Neuronal stem cell (in vitro differentiated cells): ENCODE results near the gene ANGPTL4.
"Not testable (repeated sequence)": the region's sequence is repeated elsewhere in the genome, so short reads cannot be mapped to it uniquely, and the experiment has no call there.

Source experiments
- DNase-seq: peaks from one replicate; pipeline ENCODE4 v3.0.0-alpha.2; 2013; ENCODE audit warnings: low spot score
- H2AFZ ChIP-seq: one replicate; pipeline ENCODE4 v1.6.1; 2013; ENCODE audit warnings: mild to moderate bottlenecking, low read length, inconsistent platforms
- H2AK5ac ChIP-seq: 2 replicates; pipeline ENCODE4 v1.6.1; 2013; ENCODE audit warnings: low read depth, mild to moderate bottlenecking, inconsistent platforms, low read length, moderate library complexity, mixed read lengths
- H2BK120ac ChIP-seq: 2 replicates; pipeline ENCODE4 v1.6.1; 2013; ENCODE audit warnings: low read depth, mild to moderate bottlenecking, inconsistent platforms, low read length, moderate library complexity, mixed read lengths
- H2BK12ac ChIP-seq: one replicate; pipeline ENCODE4 v1.6.1; 2013; ENCODE audit warnings: low read length, inconsistent platforms
- H2BK15ac ChIP-seq: 2 replicates; pipeline ENCODE4 v1.6.1; 2013; ENCODE audit warnings: mild to moderate bottlenecking, low read length, inconsistent platforms, mixed read lengths
- H2BK5ac ChIP-seq: one replicate; pipeline ENCODE4 v1.6.1; 2013; ENCODE audit warnings: inconsistent platforms, mild to moderate bottlenecking, low read length, moderate library complexity
- H3K14ac ChIP-seq: one replicate; pipeline ENCODE4 v1.6.1; 2013; ENCODE audit warnings: low read length, inconsistent platforms
- H3K18ac ChIP-seq: 2 replicates; pipeline ENCODE4 v1.6.1; 2013; ENCODE audit warnings: low read length, inconsistent platforms
- H3K23ac ChIP-seq: 2 replicates; pipeline ENCODE4 v1.6.1; 2013; ENCODE audit warnings: low read depth, mild to moderate bottlenecking, mixed read lengths, low read length, inconsistent platforms; ENCODE audit not compliant: poor library complexity
- H3K27ac ChIP-seq: replicated peaks from 3 replicates; pipeline ENCODE4 v1.5.1; 2013; ENCODE audit warnings: low read length, inconsistent platforms
- H3K27me3 ChIP-seq, 3 experiments: 2 replicates each; pipeline ENCODE4 v1.6.1; 2013; ENCODE audit warnings: low read length in 3 of 3, mild to moderate bottlenecking in 2 of 3, inconsistent platforms in 1 of 3, low read depth in 1 of 3, mixed read lengths in 1 of 3, moderate library complexity in 1 of 3; ENCODE audit not compliant: control insufficient read depth in 3 of 3, insufficient read depth in 3 of 3
- H3K36me3 ChIP-seq, 2 donors: replicated peaks in 1 of 2; 2 replicates each; pipeline ENCODE4 v1.6.1; 2013; ENCODE audit warnings: low read length in 2 of 2; ENCODE audit not compliant: control insufficient read depth in 2 of 2, insufficient read depth in 2 of 2
- H3K4ac ChIP-seq: 2 replicates; pipeline ENCODE4 v1.6.1; 2013; ENCODE audit warnings: inconsistent platforms, mild to moderate bottlenecking, low read length, moderate library complexity
- H3K4me1 ChIP-seq, 2 donors: 1 replicate in 1 of 2; 2 replicates in 1 of 2; pipeline ENCODE4 v1.6.1; 2013; ENCODE audit warnings: low read length in 2 of 2, low read depth in 1 of 2; ENCODE audit not compliant: control insufficient read depth in 2 of 2, insufficient read depth in 1 of 2
- H3K4me2 ChIP-seq: one replicate; pipeline ENCODE4 v1.6.1; 2013; ENCODE audit warnings: mild to moderate bottlenecking, low read length, inconsistent platforms; ENCODE audit not compliant: insufficient read depth, poor library complexity, severe bottlenecking
- H3K4me3 ChIP-seq, 2 donors: 2 replicates each; pipeline ENCODE4 v1.5.1; 2013; ENCODE audit warnings: low read length in 2 of 2, mild to moderate bottlenecking in 2 of 2, inconsistent platforms in 1 of 2, moderate library complexity in 1 of 2
- H3K79me1 ChIP-seq: one replicate; pipeline ENCODE4 v1.6.1; 2013; ENCODE audit warnings: low read depth, mild to moderate bottlenecking, inconsistent platforms, low read length, moderate library complexity
- H3K9ac ChIP-seq: one replicate; pipeline ENCODE4 v1.6.1; 2013; ENCODE audit warnings: mild to moderate bottlenecking, low read depth, low read length, inconsistent platforms; ENCODE audit not compliant: poor library complexity
- H3K9me3 ChIP-seq, 2 donors: replicated peaks in 1 of 2; 2 replicates each; pipeline versions ENCODE3 to v1.6.1; 2013; ENCODE audit warnings: low read length in 2 of 2, mild to moderate bottlenecking in 2 of 2, inconsistent platforms in 1 of 2, low read depth in 1 of 2, mixed read lengths in 1 of 2, moderate library complexity in 1 of 2; ENCODE audit not compliant: control insufficient read depth in 2 of 2, insufficient read depth in 1 of 2
- H4K8ac ChIP-seq: one replicate; pipeline ENCODE4 v1.6.1; 2013; ENCODE audit warnings: low read depth, mild to moderate bottlenecking, inconsistent platforms, low read length, moderate library complexity
- H4K91ac ChIP-seq: one replicate; pipeline ENCODE4 v1.6.1; 2013; ENCODE audit warnings: low read length, low read depth, mild to moderate bottlenecking, inconsistent platforms; ENCODE audit not compliant: poor library complexity
- WGBS, 2 donors: extraction: QIAGEN DNeasy Blood & Tissue Kit; methylation state at CpG; one replicate each; pipeline ENCODE4 v1.1.7; 2013; ENCODE audit warnings: missing lambda C conversion rate in 2 of 2, mixed read lengths in 1 of 2; ENCODE audit not compliant: insufficient read length in 2 of 2, insufficient replicate concordance in 1 of 2; ENCODE audit errors: extremely low coverage in 2 of 2; 5-methylcytosine and 5-hydroxymethylcytosine counted together

Gene ANGPTL4

DNA sequence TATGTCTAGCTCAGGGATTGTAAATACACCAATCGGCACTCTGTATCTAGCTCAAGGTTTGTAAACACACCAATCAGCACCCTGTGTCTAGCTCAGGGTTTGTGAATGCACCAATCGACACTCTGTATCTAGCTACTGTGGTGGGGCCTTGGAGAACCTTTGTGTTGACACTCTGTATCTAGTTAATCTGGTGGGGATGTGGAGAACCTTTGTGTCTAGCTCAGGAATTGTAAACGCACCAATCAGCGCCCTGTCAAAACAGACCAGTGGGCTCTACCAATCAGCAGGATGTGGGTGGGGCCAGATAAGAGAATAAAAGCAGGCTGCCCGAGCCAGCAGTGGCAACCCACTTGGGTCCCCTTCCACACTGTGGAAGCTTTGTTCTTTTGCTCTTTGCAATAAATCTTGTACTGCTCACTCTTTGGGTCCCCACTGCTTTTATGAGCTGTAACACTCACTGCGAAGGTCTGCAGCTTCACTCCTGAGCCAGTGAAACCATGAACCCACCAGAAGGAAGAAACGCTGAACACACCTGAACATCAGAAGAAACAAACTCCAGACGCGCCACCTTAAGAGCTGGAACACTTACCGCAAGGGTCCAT, 12.5 kb downstream of the ANGPTL4 start:
- peaks cover 2 to 11% of the 10 kb centered on the region in 2 donors for H3K36me3 ChIP-seq
- DNase-seq, H3K18ac ChIP-seq, H3K27me3 ChIP-seq, H3K79me1 ChIP-seq, H2BK5ac ChIP-seq, H3K27ac ChIP-seq, H4K8ac ChIP-seq, H2AFZ ChIP-seq, H3K9me3 ChIP-seq, H3K4me2 ChIP-seq, H2BK12ac ChIP-seq, H3K4ac ChIP-seq, H2AK5ac ChIP-seq, H2BK15ac ChIP-seq, H3K23ac ChIP-seq, H3K4me1 ChIP-seq, H2BK120ac ChIP-seq, H3K4me3 ChIP-seq, H3K14ac ChIP-seq, H3K9ac ChIP-seq, H4K91ac ChIP-seq: not testable (repeated sequence)
- WGBS, 2 donors: no CpG with 5 or more reads among the region's 10 CpGs

DNA sequence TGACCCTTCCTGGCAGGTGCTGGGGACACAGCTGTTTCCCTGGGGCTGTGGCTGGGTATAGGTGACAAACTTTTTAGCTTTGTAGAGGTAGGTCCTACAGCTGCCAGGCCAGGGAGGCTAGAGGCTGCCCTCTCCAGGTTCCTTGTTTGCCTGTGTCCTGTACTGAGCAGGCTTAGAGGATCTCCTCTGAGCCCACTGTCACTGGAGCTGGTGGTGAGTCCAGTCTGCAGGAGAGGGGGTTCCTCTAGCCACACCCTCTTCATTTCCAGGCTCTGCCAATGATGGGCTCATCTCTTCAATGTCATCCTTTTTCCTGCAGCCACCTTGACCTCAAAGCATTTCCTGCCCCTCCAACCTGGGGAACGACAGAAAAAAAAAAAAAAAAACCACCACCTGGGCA, 13.6 kb downstream of the ANGPTL4 start:
- WGBS, 2 donors: no CpG with 5 or more reads among the region's 1 CpG
- Histone ChIP-seq H4K8ac (no peak overlapping the region), H2BK120ac (no peak overlapping the region), H3K18ac (no peak overlapping the region), H3K14ac (no peak overlapping the region), H2BK12ac (no peak overlapping the region), H2AK5ac (no peak overlapping the region), H4K91ac (no peak overlapping the region), H3K23ac (no peak overlapping the region), H2BK5ac (no peak overlapping the region), H3K27me3 (no peaks in the 10 kb centered on the region), H3K9me3 (no peaks in the 10 kb centered on the region), H2AFZ (no peak overlapping the region), H3K4me1 (no peaks in the 10 kb centered on the region), H3K9ac (no peak overlapping the region), H3K79me1 (no peaks in the 10 kb centered on the region), H3K27ac (no peak overlapping the region), H3K36me3 (peaks cover 2 to 11% of the 10 kb centered on the region in 2 donors), H3K4ac (no peak overlapping the region), H2BK15ac (no peak overlapping the region), H3K4me3 (no peak overlapping the region), H3K4me2 (no peak overlapping the region)
- no peak for DNase-seq

DNA sequence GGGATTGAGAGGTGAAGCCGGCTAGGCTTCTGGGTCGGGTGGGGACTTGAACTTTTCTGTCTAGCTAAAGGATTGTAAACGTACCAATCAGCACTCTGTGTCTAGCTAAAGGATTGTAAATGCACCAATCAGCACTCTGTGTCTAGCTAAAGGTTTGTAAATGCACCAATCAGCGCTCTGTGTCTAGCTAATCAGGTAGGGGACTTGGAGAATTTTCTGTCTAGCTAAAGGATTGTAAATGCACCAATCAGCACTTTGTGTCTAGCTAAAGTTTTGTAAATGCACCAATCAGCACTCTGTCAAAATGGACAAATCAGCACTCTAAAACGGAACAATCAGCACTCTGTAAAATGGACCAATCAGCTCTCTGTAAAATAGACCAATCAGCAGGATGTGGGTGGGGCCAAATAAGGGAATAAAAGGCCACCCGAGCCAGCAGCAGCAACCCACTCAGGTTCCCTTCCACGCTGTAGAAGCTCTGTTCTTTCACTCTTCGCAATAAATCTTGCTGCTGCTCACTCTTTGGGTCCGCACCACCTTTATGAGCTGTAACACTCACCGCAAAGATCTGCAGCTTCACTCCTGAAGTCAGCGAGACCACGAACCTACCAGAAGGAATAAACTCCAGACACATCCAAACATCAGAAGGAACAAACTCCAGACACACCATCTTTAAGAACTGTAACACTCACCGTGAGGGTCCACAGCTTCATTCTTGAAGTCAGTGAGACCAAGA, 15.4 kb downstream of the ANGPTL4 start:
- H2BK5ac ChIP-seq, H3K4me1 ChIP-seq, H4K91ac ChIP-seq, H4K8ac ChIP-seq, H3K18ac ChIP-seq, DNase-seq, H3K4ac ChIP-seq, H2AK5ac ChIP-seq, H3K14ac ChIP-seq, H2BK12ac ChIP-seq, H2BK120ac ChIP-seq, H3K4me3 ChIP-seq, H2BK15ac ChIP-seq, H3K9me3 ChIP-seq, H3K27ac ChIP-seq, H3K4me2 ChIP-seq, H3K36me3 ChIP-seq, H3K79me1 ChIP-seq, H3K9ac ChIP-seq, H2AFZ ChIP-seq, H3K23ac ChIP-seq, H3K27me3 ChIP-seq: not testable (repeated sequence)
- no CpG with 5 or more reads among the region's 13 CpGs for WGBS, 2 donors

DNA sequence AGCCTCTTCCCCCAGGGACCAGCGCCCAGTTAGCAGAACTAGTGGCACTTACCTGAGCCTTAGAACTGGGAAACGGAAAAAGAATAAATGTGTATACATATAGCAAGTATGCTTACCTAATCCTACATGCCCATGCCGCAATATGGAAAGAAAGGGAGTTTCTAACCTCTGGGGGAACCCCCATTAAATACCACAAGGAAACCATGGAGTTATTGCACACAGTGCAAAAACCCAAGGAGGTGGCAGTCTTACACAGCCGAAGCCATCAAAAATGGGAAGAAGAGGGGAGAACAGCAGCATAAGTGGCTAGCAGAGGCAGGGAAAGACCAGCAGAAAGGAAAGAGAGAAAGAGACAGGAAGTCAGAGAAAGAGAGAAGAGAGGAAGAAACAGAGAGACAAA, 20.6 kb downstream of the ANGPTL4 start:
- H3K9ac ChIP-seq, H4K91ac ChIP-seq, H3K4me2 ChIP-seq, H3K4me3 ChIP-seq, H3K79me1 ChIP-seq, H3K27ac ChIP-seq, H4K8ac ChIP-seq, H3K14ac ChIP-seq, H3K4me1 ChIP-seq, H2AFZ ChIP-seq, H2AK5ac ChIP-seq, H2BK15ac ChIP-seq, H3K27me3 ChIP-seq, H3K9me3 ChIP-seq, H3K23ac ChIP-seq, H3K36me3 ChIP-seq, DNase-seq, H2BK120ac ChIP-seq, H2BK12ac ChIP-seq, H3K4ac ChIP-seq, H3K18ac ChIP-seq, H2BK5ac ChIP-seq: not testable (repeated sequence)
- WGBS, 2 donors: no CpG with 5 or more reads among the region's 4 CpGs
